Fibroblast of mammary gland (primary cell): ENCODE measurements around the gene SLC35G1.

ENCODE experiments used
- DNase-seq: peaks from one replicate; pipeline ENCODE4 v3.0.0-alpha.2; 2010; ENCODE audit warnings: low read depth
- H3K4me3 ChIP-seq: 2 replicates; pipeline ENCODE4 v1.5.1; 2011; ENCODE audit warnings: low read depth, mild to moderate bottlenecking, low read length, moderate library complexity; ENCODE audit not compliant: control insufficient read depth
- TF ChIP-seq, protein P1 (sequence below): conservative IDR thresholded peaks from 2 replicates; pipeline ENCODE4 v1.5.1; 2011; ENCODE audit warnings: low read depth, low read length, inconsistent platforms; ENCODE audit not compliant: control insufficient read depth, insufficient read depth

SLC35G1 gene

DNA sequence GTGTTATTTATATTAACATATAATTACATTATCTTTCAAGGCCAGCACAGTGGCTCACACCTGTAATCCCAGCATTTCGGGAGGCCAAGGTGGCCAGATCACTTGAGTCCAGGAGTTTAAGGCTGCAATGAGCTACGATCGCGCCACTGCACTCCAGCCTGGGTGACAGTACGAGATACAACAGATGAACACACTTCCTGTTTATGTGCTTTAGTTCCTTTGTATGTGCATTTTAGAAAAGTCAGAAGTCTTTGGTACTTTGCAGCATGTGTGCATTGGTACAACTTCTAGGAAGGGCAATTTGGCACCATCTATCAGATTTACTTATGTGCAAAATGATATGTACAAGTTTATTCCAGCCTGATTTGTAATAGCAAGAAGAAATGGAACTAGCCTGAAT lies 13.3 kb downstream of the SLC35G1 start:
- no peak for DNase-seq
- H3K4me3 ChIP-seq = no peak overlapping the region
- TF ChIP-seq, protein P1, sequence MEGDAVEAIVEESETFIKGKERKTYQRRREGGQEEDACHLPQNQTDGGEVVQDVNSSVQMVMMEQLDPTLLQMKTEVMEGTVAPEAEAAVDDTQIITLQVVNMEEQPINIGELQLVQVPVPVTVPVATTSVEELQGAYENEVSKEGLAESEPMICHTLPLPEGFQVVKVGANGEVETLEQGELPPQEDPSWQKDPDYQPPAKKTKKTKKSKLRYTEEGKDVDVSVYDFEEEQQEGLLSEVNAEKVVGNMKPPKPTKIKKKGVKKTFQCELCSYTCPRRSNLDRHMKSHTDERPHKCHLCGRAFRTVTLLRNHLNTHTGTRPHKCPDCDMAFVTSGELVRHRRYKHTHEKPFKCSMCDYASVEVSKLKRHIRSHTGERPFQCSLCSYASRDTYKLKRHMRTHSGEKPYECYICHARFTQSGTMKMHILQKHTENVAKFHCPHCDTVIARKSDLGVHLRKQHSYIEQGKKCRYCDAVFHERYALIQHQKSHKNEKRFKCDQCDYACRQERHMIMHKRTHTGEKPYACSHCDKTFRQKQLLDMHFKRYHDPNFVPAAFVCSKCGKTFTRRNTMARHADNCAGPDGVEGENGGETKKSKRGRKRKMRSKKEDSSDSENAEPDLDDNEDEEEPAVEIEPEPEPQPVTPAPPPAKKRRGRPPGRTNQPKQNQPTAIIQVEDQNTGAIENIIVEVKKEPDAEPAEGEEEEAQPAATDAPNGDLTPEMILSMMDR = no peak

DNA sequence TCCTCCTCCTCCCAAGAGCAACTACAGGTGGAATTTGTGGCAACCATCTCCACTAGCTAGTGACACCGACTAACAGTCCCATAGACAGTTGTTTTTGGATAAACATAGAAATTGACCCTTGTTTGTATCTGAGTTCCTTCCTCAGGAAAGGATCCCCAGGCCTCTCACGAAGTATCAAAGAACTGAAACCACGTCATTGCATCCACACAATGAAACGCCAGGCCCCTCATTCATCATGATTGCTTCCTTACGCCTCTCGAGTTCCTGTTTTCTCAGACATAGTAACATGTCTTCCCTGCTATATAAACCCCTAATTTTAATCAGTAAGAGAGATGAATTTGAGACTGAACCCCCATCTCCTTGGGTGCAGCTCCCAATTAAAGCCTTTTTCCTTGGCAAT lies 18.1 kb downstream of the SLC35G1 start:
- no peak for DNase-seq
- TF ChIP-seq, protein P1 = no peak
- no peak overlapping the region for H3K4me3 ChIP-seq

DNA sequence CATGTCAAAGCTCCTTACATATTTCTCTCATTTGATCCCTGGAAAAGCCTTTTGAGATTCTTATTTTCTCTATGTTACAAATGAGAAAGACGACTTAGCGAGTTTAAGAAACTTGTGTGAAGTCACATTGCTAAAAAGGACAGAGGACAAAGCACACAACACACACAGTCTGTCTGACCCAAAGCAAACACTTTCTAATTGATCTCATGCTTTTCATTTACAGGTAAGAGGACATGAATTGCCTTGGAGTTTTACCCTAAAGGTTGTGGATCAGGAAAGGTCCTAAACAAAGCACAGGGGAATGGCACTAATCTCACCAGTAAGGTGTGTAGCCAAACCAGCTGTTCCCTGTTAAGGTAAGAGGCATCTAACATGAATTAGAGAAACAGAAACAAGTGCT lies 18.7 kb downstream of the SLC35G1 start:
- TF ChIP-seq, protein P1 = no peak
- DNase-seq = no peak

DNA sequence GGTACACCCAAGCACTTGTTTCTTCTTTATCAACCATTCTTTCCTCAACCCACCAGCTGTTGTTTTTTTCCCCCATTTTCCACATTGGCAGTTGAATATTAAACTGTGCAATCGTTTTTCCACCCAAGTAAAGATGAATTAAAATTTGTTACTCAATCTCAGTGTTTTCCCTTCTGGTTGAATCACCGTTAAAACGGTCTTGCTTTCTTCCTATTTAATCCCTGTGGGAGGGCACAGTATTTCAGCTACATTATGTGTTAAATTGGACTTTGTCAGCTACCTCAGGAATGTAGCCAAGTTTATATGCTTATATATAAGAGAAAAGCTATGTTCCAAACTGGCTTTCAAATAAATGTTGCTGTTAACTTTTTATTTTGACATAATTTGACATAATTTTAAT lies 19.9 kb downstream of the SLC35G1 start:
- no peak overlapping the region for H3K4me3 ChIP-seq
- DNase-seq = no peak
- TF ChIP-seq, protein P1 = no peak

More for the DNA sequence above, 18.7 kb downstream of the SLC35G1 start:
- no peak overlapping the region for H3K4me3 ChIP-seq

DNA sequence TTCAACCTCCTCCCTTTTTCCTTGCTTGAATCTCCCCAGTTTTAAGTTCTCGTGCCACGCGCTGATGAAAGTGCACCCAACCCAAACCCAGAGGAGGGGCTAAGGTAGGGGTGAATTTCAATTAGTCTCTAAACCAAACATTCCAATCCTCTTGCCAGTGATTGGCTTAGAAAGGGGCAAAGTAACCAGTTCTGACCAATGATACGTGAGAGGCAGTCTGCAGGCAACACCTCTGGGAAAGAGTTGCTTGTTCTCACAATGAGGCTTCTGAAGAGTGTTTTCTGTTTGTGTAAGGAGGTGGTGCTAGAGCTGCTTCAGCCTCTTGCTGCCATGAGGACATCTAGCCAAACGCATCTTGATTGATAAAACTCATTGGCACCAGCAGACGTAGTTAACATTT lies 21.8 kb downstream of the SLC35G1 start:
- TF ChIP-seq, protein P1 = no peak
- no peak overlapping the region for H3K4me3 ChIP-seq
- no peak for DNase-seq

DNA sequence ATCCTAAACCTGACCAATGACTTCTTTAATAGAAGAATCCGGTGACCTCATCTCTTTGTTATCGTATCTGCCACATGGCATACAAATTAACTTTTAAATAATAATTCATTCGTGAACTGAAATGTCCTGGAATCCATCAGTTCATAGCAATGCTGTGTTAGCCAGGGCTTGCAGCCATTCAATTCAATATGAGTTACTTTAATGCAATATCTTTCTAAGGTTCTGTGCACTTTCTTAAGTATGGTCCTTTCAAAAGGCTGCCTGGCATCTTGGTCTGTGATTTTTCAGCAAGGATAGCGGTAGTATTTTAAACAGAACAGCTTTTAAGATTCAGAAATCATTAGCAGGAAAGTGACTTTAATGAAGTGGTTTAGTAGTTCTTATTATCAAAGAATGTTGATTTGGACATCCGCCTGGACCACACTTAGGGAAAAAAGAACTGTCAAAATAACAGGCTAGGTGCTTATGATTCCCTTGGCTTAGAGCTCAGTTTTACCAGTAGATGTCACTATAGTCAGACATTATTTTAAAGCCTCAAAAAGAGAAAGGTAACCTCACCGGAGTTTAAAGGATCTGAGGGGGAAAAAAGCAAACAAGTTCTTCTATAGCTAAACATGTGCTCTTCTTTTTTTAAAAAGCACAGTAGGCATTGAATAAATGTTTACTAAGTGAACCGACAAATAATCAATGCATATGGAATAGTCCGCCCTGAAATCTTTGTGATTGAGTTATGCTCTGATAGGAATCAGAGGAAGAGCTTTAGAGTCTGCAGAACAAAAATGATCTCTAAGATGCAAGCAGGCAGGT lies 22.7 kb downstream of the SLC35G1 start:
- no peak overlapping the region for H3K4me3 ChIP-seq
- TF ChIP-seq, protein P1 = peak; percentile 61
- DNase-seq = peak; percentile 58

DNA sequence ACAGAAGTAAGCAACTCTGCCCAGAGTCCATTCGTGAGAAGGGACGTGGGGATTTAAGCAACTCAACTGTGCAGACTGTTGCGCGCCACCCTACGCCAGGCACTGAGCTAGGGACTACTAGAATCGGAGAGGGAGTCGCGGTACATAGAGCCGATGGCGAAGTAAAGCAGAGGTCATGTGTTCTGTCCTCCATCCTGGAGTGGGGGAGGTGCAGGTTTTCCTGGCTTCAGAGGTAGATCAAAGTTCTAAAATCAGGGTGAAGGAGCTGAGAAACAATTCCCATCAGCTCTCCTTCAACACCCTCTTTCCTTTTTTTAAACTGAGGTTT lies 23.2 kb downstream of the SLC35G1 start:
- no peak overlapping the region for H3K4me3 ChIP-seq
- TF ChIP-seq, protein P1 = no peak
- no peak for DNase-seq
